ENCODE measurements around the gene ZC3H12A. TPM values are rescaled to one million over a fixed set of nuclear protein-coding genes. Genes with fewer than 3 reads are reported as not detected.

The ZC3H12A gene
- total and polyA plus RNA-seq, 4 donors: 2.1 to 10.9 (median 3.0) TPM

DNA sequence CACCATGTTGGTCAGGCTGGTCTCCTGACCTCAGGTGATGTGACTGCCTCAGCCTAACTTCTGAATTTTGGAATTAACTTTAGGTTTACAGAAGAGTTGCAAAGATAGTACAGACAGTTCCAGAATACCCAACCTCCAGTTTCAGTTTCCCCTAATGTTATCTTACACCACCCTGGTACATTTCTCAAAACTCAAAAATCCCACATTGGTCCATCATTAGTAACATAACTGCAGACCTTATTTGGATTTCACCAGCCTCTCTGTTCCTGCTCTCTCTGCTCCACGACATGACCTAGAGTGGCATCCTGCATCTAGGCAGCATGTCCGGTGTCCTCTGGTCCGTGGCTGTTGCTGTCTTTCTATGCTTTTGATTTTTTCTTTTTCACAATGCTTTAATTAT is 5.0 kb upstream of the ZC3H12A start (continued):
- TF ChIP-seq, protein P1, sequence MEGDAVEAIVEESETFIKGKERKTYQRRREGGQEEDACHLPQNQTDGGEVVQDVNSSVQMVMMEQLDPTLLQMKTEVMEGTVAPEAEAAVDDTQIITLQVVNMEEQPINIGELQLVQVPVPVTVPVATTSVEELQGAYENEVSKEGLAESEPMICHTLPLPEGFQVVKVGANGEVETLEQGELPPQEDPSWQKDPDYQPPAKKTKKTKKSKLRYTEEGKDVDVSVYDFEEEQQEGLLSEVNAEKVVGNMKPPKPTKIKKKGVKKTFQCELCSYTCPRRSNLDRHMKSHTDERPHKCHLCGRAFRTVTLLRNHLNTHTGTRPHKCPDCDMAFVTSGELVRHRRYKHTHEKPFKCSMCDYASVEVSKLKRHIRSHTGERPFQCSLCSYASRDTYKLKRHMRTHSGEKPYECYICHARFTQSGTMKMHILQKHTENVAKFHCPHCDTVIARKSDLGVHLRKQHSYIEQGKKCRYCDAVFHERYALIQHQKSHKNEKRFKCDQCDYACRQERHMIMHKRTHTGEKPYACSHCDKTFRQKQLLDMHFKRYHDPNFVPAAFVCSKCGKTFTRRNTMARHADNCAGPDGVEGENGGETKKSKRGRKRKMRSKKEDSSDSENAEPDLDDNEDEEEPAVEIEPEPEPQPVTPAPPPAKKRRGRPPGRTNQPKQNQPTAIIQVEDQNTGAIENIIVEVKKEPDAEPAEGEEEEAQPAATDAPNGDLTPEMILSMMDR (IDR thresholded peaks at IDR 0.05; ENCODE audit: low read depth, low read length, missing input control): no peak
- TF ChIP-seq FOXA2 (IDR thresholded peaks at IDR 0.05): no peak
- TF ChIP-seq, protein P2, sequence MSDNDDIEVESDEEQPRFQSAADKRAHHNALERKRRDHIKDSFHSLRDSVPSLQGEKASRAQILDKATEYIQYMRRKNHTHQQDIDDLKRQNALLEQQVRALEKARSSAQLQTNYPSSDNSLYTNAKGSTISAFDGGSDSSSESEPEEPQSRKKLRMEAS (IDR thresholded peaks at IDR 0.05): no peak
- TF ChIP-seq FOXA1 (IDR thresholded peaks at IDR 0.05): no peak
- TF ChIP-seq, protein P3, sequence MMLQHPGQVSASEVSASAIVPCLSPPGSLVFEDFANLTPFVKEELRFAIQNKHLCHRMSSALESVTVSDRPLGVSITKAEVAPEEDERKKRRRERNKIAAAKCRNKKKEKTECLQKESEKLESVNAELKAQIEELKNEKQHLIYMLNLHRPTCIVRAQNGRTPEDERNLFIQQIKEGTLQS (IDR thresholded peaks at IDR 0.05): no peak

DNA sequence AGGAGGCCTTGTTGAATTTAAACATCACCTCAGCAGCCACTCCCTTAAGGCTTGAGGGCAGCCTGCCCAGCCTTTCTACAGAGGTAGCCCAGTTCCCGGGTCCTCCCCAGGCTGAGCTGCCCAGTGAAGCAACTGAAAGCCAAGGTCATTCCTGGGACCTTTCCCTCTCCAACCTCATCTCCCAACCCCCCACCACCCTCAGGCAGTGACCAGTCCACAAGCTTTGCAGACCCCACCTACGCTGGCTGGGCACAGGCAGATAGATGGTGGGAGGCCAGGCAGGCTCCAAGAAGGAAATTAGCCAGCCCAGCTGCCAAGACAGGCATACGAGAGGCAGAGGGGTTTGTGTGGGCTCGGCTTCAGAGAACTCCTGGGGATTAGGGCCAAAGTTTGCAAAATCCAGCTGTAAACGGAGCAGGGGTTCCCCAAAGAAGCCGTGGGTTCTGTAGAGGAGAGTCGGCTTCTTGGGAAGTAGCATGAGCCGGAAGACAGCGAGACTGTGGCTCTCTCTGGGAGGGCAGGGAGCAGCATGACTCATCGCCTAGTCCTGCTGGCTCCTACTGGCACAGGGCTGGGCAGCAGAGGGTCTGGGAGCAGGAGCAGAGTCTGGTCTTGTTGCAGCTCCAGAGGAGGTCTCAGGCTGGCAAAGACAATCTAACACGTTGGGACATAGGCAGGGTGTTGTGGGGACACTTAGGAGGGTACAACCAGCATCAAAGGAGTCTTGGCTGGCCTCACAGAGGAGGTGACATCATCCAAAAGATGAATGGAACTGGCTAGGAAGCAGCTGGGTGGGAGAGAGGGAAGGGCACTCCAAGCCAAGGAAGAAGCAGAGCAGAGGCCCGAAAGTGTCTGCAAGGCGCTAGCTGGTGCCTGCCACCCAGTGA is 2.8 kb upstream of the ZC3H12A start:
- Histone ChIP-seq H3K36me3 (ENCODE audit: control insufficient read depth in 4 of 4, insufficient read depth in 3 of 4, low read depth in 1 of 4, low read length in 3 of 4) (no peaks in the 10 kb centered on the region), H3K9me3 (ENCODE audit: control insufficient read depth in 4 of 4, low read length in 3 of 4) (no peaks in the 10 kb centered on the region), H3K27ac (ENCODE audit: low read depth in 1 of 2, low read length in 2 of 2) (peak overlapping the region; percentile 48 to 49), H3K4me3 (ENCODE audit: low read depth in 1 of 3, low read length in 3 of 3) (no peak overlapping the region), H3K4me1 (ENCODE audit: control insufficient read depth in 4 of 4, insufficient read depth in 4 of 4, low read length in 3 of 4) (peaks cover 5 to 31% (median 20%) of the 10 kb centered on the region in 4 donors), H3K27me3 (ENCODE audit: control insufficient read depth in 4 of 4, insufficient read depth in 4 of 4, low read length in 3 of 4) (no peaks in the 10 kb centered on the region), H3K9ac (ENCODE audit: low read depth in 1 of 2, low read length in 2 of 2) (peak overlapping the region in 1 of 2 donors; percentile 63)
- no peak for DNase-seq (ENCODE audit: low spot score)
- WGBS: 55% methylated on average over 13 of the region's 13 CpGs
- peak; percentile 89 to 94 for TF ChIP-seq JUND (IDR thresholded peaks at IDR 0.05)
- TF ChIP-seq, protein P4, sequence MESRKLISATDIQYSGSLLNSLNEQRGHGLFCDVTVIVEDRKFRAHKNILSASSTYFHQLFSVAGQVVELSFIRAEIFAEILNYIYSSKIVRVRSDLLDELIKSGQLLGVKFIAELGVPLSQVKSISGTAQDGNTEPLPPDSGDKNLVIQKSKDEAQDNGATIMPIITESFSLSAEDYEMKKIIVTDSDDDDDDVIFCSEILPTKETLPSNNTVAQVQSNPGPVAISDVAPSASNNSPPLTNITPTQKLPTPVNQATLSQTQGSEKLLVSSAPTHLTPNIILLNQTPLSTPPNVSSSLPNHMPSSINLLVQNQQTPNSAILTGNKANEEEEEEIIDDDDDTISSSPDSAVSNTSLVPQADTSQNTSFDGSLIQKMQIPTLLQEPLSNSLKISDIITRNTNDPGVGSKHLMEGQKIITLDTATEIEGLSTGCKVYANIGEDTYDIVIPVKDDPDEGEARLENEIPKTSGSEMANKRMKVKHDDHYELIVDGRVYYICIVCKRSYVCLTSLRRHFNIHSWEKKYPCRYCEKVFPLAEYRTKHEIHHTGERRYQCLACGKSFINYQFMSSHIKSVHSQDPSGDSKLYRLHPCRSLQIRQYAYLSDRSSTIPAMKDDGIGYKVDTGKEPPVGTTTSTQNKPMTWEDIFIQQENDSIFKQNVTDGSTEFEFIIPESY (IDR thresholded peaks at IDR 0.05): no peak
- TF ChIP-seq HNF4G (IDR thresholded peaks at IDR 0.05): no peak
- no peak for TF ChIP-seq FOXA1 (IDR thresholded peaks at IDR 0.05)
- TF ChIP-seq, protein P3 (IDR thresholded peaks at IDR 0.05): peak; percentile 15
- TF ChIP-seq RAD21 (IDR thresholded peaks at IDR 0.05): no peak
- TF ChIP-seq SP1 (IDR thresholded peaks at IDR 0.05): peak; percentile 8
- no peak for TF ChIP-seq RXRA (IDR thresholded peaks at IDR 0.05)

DNA sequence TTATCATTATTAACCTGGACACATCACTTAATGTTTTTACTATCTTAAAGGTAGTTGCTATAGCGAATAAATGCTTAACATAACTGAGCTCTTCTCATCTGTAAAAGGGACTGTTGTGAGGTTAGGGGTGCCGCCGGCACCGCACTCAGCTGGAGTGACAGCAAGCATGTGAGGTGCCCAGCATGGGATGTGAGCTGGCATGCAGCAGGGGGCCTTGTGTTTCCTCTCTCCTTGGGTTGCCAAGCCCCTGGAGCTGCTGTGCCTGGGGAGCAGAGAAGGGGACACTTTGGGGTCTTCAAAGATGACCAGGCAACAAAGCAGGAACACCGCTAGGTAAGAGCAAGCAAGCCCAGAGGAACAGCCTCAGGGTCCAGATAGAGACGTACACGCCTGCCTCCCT is 2.1 kb upstream of the ZC3H12A start:
- TF ChIP-seq JUND (IDR thresholded peaks at IDR 0.05): no peak
- TF ChIP-seq, protein P2 (IDR thresholded peaks at IDR 0.05): no peak
- TF ChIP-seq, protein P3 (IDR thresholded peaks at IDR 0.05): no peak
- TF ChIP-seq SP1 (IDR thresholded peaks at IDR 0.05): no peak
- no peak for TF ChIP-seq EGR1 (IDR thresholded peaks at IDR 0.05; ENCODE audit: low read depth in 2 of 2)
- no peak for TF ChIP-seq NR2F2 (IDR thresholded peaks at IDR 0.05)
- TF ChIP-seq, protein P5, sequence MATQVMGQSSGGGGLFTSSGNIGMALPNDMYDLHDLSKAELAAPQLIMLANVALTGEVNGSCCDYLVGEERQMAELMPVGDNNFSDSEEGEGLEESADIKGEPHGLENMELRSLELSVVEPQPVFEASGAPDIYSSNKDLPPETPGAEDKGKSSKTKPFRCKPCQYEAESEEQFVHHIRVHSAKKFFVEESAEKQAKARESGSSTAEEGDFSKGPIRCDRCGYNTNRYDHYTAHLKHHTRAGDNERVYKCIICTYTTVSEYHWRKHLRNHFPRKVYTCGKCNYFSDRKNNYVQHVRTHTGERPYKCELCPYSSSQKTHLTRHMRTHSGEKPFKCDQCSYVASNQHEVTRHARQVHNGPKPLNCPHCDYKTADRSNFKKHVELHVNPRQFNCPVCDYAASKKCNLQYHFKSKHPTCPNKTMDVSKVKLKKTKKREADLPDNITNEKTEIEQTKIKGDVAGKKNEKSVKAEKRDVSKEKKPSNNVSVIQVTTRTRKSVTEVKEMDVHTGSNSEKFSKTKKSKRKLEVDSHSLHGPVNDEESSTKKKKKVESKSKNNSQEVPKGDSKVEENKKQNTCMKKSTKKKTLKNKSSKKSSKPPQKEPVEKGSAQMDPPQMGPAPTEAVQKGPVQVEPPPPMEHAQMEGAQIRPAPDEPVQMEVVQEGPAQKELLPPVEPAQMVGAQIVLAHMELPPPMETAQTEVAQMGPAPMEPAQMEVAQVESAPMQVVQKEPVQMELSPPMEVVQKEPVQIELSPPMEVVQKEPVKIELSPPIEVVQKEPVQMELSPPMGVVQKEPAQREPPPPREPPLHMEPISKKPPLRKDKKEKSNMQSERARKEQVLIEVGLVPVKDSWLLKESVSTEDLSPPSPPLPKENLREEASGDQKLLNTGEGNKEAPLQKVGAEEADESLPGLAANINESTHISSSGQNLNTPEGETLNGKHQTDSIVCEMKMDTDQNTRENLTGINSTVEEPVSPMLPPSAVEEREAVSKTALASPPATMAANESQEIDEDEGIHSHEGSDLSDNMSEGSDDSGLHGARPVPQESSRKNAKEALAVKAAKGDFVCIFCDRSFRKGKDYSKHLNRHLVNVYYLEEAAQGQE (IDR thresholded peaks at IDR 0.05): no peak
- no peak for TF ChIP-seq YY1 (IDR thresholded peaks at IDR 0.05)
- no peak for TF ChIP-seq FOXA1 (IDR thresholded peaks at IDR 0.05)
- TF ChIP-seq, protein P1 (IDR thresholded peaks at IDR 0.05; ENCODE audit: low read depth, low read length, missing input control): no peak
- TF ChIP-seq RAD21 (IDR thresholded peaks at IDR 0.05): no peak
- no peaks in the 10 kb centered on the region for H3K36me3 ChIP-seq (ENCODE audit: control insufficient read depth in 4 of 4, insufficient read depth in 3 of 4, low read depth in 1 of 4, low read length in 3 of 4)
- H3K4me3 ChIP-seq (ENCODE audit: low read depth in 1 of 3, low read length in 3 of 3): no peak overlapping the region
- no peaks in the 10 kb centered on the region for H3K27me3 ChIP-seq (ENCODE audit: control insufficient read depth in 4 of 4, insufficient read depth in 4 of 4, low read length in 3 of 4)
- 91% methylated on average over 7 of the region's 7 CpGs for WGBS
- H3K27ac ChIP-seq (ENCODE audit: low read depth in 1 of 2, low read length in 2 of 2): peak overlapping the region in 1 of 2 donors; percentile 48
- H3K4me1 ChIP-seq (ENCODE audit: control insufficient read depth in 4 of 4, insufficient read depth in 4 of 4, low read length in 3 of 4): peaks cover 9 to 38% (median 24%) of the 10 kb centered on the region in 4 donors
- no peak overlapping the region for H3K9ac ChIP-seq (ENCODE audit: low read depth in 1 of 2, low read length in 2 of 2)
- H3K9me3 ChIP-seq (ENCODE audit: control insufficient read depth in 4 of 4, low read length in 3 of 4): no peaks in the 10 kb centered on the region
- no peak for DNase-seq (ENCODE audit: low spot score)
